Body of pancreas (tissue), 2 donors: ENCODE data around the gene PUS7. TPM values are rescaled to one million over a fixed set of nuclear protein-coding genes. Genes with fewer than 3 reads are reported as not detected.

Experiments
- total RNA-seq, 2 donors: library from RNA; depleted of rRNA; stranded (reverse); fragments of >200 nt; gene quantifications; one replicate each; pipeline ENCODE4 v1.1.0, GENCODE V29; 2016

The PUS7 gene
- total RNA-seq, 2 donors from 2014 or later = 10.6 to 11.9 TPM

Other genes with a start within 250 kb of the PUS7 start
- gene SRPK2, start 133.3 kb downstream of the PUS7 start, total RNA-seq = 10 to 100 TPM; 23.4 to 31.1 TPM
- 10 to 100 TPM; 26.5 to 33.0 TPM for gene RINT1, start 9.9 kb upstream of the PUS7 start, total RNA-seq
- gene EFCAB10, start 59.2 kb upstream of the PUS7 start, total RNA-seq = not detected